PC-9 (cell line): ENCODE results near the gene ADARB2. TPM values are rescaled to one million over a fixed set of nuclear protein-coding genes. Genes with fewer than 3 reads are reported as not detected.

Experiments used
- BruUV-seq: library from RNA; stranded (reverse); fragments of 400-500 nt; replicated peaks from 2 replicates; lab custom pipeline; 2021; lab: Mats Ljungman, UMichigan
- CTCF ChIA-PET: fragments of 300-600 bp; sonication (Branson Sonifier 250); formaldehyde crosslinking; loops from one replicate; lab custom pipeline; 2022; ENCODE audit warnings: antibody characterized with exemption; lab: Charles Lee
- POLR2A ChIA-PET: fragments of 300-600 bp; sonication (Branson Sonifier 250); formaldehyde crosslinking; loops from one replicate; lab custom pipeline; 2022; ENCODE audit warnings: antibody characterized with exemption; ENCODE audit not compliant: unreplicated experiment; lab: Charles Lee
- DNase-seq, 2 experiments: peaks; one replicate each; pipeline versions ENCODE4 v3.0.0 to v3.0.0-alpha.2; 2015 to 2022; ENCODE audit warnings: mixed read lengths in 1 of 2
- H2AFZ ChIP-seq: fragments of 200-600 bp; sonication (generic); 2 replicates; pipeline ENCODE4 v1.8.1; 2017; ENCODE audit warnings: antibody characterized with exemption
- H3F3A ChIP-seq: fragments of 200-600 bp; sonication (generic); 2 replicates; pipeline ENCODE4 v1.8.1; 2017; ENCODE audit warnings: antibody characterized with exemption, mild to moderate bottlenecking, low read depth; ENCODE audit not compliant: insufficient read depth
- H3K27ac ChIP-seq: fragments of 200-600 bp; sonication (generic); 2 replicates; pipeline ENCODE4 v1.6.1; 2016; ENCODE audit warnings: mixed run types
- H3K27me3 ChIP-seq: fragments of 200-600 bp; sonication (generic); 2 replicates; pipeline ENCODE4 v1.6.1; 2016; ENCODE audit warnings: low read depth, mixed run types; ENCODE audit not compliant: insufficient read depth
- H3K36me3 ChIP-seq: fragments of 200-600 bp; sonication (generic); 2 replicates; pipeline ENCODE4 v1.6.1; 2016; ENCODE audit warnings: low read depth, mixed run types
- H3K4me1 ChIP-seq: fragments of 200-600 bp; sonication (generic); replicated peaks from 2 replicates; pipeline ENCODE4 v1.6.1; 2016; ENCODE audit warnings: mixed run types; ENCODE audit not compliant: insufficient read depth
- H3K4me2 ChIP-seq: fragments of 200-600 bp; sonication (generic); 2 replicates; pipeline ENCODE4 v1.6.1; 2017; ENCODE audit warnings: mixed run types
- H3K4me3 ChIP-seq: fragments of 200-600 bp; sonication (generic); 2 replicates; pipeline ENCODE4 v1.6.1; 2016; ENCODE audit warnings: mixed run types
- H3K79me2 ChIP-seq: fragments of 200-600 bp; sonication (generic); 2 replicates; pipeline ENCODE4 v1.6.1; 2017; ENCODE audit warnings: low read depth, mixed run types
- H3K9me2 ChIP-seq: fragments of 200-600 bp; sonication (generic); 2 replicates; pipeline ENCODE4 v1.8.1; 2017; ENCODE audit warnings: mild to moderate bottlenecking; ENCODE audit not compliant: insufficient read depth
- H3K9me3 ChIP-seq: fragments of 200-600 bp; sonication (generic); 2 replicates; pipeline ENCODE4 v1.8.1; 2016; ENCODE audit warnings: low read depth; ENCODE audit not compliant: insufficient read depth
- H4K20me1 ChIP-seq: fragments of 200-600 bp; sonication (generic); 2 replicates; pipeline ENCODE4 v1.8.1; 2017; ENCODE audit not compliant: insufficient read depth
- EZH2 ChIP-seq: fragments of 200-600 bp; sonication (generic); IDR thresholded peaks from 2 replicates; pipeline ENCODE4 v1.8.0; 2017; ENCODE audit warnings: antibody characterized with exemption, low read depth
- intact Hi-C: fragments of 100-400 bp; cut with micrococcal nuclease; formaldehyde crosslinking; loops from one replicate; pipeline ENCODE4 v1.10.0; 2022; ENCODE audit not compliant: unreplicated experiment
- total RNA-seq: library from RNA; stranded (reverse); gene quantifications from 2 replicates; pipeline ENCODE4 v1.2.3, GENCODE V29; 2021
- TF ChIP-seq, protein P1 (sequence below): fragments of 200-600 bp; sonication (generic); conservative IDR thresholded peaks from 2 replicates; pipeline ENCODE4 v1.6.1; 2017; ENCODE audit warnings: mixed run types, antibody characterized with exemption, mild to moderate bottlenecking, moderate library complexity

The ADARB2 gene
- total RNA-seq, 1 experiment from 2014 or later = not detected

DNA sequence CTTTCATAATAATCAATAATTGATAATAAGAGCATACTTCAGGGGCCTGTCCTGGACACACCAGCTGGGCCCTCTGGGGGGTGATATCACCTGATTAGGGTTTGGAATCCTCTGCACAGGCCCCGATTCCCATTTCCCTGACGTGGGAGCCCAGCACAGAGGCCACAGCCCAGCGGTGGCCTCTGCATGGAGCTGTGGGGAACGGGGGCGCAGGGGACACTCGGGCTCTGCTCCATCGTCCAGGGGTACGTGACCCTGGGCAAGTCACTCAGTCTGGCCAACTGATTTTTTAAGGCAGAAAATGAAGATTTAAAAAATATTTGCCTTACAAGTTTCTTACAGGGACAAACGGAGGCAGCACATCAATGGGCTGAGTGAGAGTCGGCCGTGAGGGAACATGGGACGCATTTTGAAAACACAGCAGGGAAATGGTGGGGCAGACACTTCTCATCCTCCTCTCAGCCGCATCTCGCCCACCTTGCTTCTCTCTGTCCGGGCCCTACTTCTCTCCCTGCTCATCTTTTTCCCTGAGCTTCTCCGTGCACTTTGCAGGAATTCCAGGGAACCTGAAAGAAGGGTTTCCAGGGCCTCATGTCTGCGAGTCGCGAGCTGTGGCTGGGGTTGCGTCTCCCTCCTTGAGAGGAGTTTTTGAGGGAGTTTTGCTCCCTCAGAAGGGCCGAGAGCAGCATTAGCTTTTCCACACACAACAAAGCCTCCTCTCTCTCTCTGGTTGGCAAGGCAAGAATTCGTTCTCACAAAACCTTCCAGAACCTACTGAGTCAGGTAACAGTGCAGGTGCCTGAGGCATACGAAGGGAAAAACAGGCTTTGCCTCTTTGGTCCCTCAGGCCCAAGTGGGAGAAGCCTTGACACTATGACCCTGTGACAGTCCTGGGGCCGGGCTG, 369.1 kb downstream of the ADARB2 start:
- H3K9me3 ChIP-seq = no peaks in the 10 kb centered on the region
- H3F3A ChIP-seq = no peaks in the 10 kb centered on the region
- no peak overlapping the region for H3K4me2 ChIP-seq
- H3K4me1 ChIP-seq = no peaks in the 10 kb centered on the region
- BruUV-seq = no TSS peak
- intact Hi-C loops = no loop called here
- no peak overlapping the region for H3K4me3 ChIP-seq
- no peaks in the 10 kb centered on the region for H3K9me2 ChIP-seq
- ChIA-PET CTCF (interaction anchor here (0.6 kb wide), 1 partner anchor 66 kb away, joined by 3 read pairs; no protein-coding TSS in a partner anchor), POLR2A (interaction anchor here (0.6 kb wide), 1 partner anchor 482 kb away, joined by 3 read pairs; no protein-coding TSS in a partner anchor)
- H3K79me2 ChIP-seq = no peaks in the 10 kb centered on the region
- no peak for TF ChIP-seq EZH2
- TF ChIP-seq, protein P1, sequence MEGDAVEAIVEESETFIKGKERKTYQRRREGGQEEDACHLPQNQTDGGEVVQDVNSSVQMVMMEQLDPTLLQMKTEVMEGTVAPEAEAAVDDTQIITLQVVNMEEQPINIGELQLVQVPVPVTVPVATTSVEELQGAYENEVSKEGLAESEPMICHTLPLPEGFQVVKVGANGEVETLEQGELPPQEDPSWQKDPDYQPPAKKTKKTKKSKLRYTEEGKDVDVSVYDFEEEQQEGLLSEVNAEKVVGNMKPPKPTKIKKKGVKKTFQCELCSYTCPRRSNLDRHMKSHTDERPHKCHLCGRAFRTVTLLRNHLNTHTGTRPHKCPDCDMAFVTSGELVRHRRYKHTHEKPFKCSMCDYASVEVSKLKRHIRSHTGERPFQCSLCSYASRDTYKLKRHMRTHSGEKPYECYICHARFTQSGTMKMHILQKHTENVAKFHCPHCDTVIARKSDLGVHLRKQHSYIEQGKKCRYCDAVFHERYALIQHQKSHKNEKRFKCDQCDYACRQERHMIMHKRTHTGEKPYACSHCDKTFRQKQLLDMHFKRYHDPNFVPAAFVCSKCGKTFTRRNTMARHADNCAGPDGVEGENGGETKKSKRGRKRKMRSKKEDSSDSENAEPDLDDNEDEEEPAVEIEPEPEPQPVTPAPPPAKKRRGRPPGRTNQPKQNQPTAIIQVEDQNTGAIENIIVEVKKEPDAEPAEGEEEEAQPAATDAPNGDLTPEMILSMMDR = no peak
- no peak for DNase-seq
- H3K27ac ChIP-seq = no peak overlapping the region
- H2AFZ ChIP-seq = no peak overlapping the region
- H3K36me3 ChIP-seq = no peaks in the 10 kb centered on the region
- peaks cover 22% of the 10 kb centered on the region for H3K27me3 ChIP-seq
- no peaks in the 10 kb centered on the region for H4K20me1 ChIP-seq

DNA sequence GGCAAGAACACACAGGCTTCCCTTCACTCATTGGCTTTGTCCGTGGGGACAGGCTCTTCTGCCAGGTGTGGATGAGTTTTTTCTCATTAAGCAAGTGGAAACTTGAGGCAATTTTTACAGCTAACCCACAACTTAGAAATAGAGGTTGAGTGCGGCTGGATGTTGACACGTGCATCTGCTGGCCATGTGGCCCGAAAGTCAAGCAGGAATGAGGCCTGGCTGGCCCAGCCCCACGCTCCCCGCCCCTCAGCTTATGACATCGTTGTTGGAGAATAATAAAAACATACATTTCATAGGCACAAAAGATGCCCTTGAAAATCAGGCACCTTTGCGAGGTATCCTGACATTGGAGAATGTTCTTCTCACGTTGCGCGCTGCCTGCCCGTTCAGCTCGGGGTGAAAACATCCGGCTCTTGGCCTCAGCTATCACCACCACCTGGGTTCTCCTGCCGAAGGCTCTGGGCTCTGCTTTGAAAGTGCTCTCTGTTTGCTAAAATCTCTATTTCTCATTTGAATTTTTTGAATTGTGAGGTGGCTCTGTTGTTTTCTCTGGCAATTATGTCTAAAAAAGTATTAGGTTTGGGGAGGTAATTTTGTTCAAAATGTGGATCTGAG, 370.4 kb downstream of the ADARB2 start:
- no peak for DNase-seq
- no peak overlapping the region for H2AFZ ChIP-seq
- H3K27ac ChIP-seq = no peak overlapping the region
- BruUV-seq = no TSS peak
- H3K36me3 ChIP-seq = no peaks in the 10 kb centered on the region
- intact Hi-C loops = no loop called here
- H4K20me1 ChIP-seq = no peaks in the 10 kb centered on the region
- H3K79me2 ChIP-seq = no peaks in the 10 kb centered on the region
- H3K9me2 ChIP-seq = no peaks in the 10 kb centered on the region
- H3F3A ChIP-seq = no peaks in the 10 kb centered on the region
- H3K4me2 ChIP-seq = no peak overlapping the region
- H3K4me1 ChIP-seq = no peaks in the 10 kb centered on the region
- ChIA-PET POLR2A (no interaction called here), CTCF (no interaction called here)
- no peak overlapping the region for H3K4me3 ChIP-seq
- H3K9me3 ChIP-seq = no peaks in the 10 kb centered on the region
- TF ChIP-seq, protein P1 = no peak
- TF ChIP-seq EZH2 = no peak
- peaks cover 22% of the 10 kb centered on the region for H3K27me3 ChIP-seq

DNA sequence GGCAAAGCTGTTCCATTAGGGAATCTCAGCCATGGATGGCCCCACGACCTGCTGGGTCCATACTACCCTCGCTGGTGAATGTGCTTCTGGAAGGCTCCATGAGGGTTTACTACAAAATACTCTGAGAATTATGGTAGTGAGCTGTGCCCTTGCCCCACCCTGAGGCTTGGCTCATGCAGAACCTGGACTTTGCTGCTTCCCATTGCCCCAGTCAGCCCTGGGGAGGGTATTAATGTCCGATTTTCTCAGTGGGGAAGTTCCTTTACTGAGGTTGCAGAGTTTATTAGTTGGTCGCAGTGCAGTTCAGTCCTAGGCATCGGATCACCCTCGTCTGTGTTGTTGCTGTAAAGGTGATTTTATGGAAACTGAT, 371.0 kb downstream of the ADARB2 start:
- CTCF ChIA-PET = no interaction called here
- Histone ChIP-seq H3K9me2 (no peaks in the 10 kb centered on the region), H3K4me2 (no peak overlapping the region), H3K4me3 (no peak overlapping the region), H3K4me1 (no peaks in the 10 kb centered on the region), H3F3A (no peaks in the 10 kb centered on the region), H3K9me3 (no peaks in the 10 kb centered on the region), H3K27ac (no peak overlapping the region), H3K27me3 (peaks cover 22% of the 10 kb centered on the region), H2AFZ (no peak overlapping the region), H4K20me1 (no peaks in the 10 kb centered on the region), H3K79me2 (no peaks in the 10 kb centered on the region), H3K36me3 (no peaks in the 10 kb centered on the region)
- intact Hi-C loops = no loop called here
- TF ChIP-seq, protein P1 = no peak
- no peak for TF ChIP-seq EZH2
- POLR2A ChIA-PET = no interaction called here
- DNase-seq = no peak
- no TSS peak for BruUV-seq
